ENCODE measurements around the gene FRYL. TPM values are rescaled to one million over a fixed set of nuclear protein-coding genes. Genes with fewer than 3 reads are reported as not detected.

FRYL gene
- total RNA-seq, 1 experiment from 2014 or later, result 53.9 TPM

DNA sequence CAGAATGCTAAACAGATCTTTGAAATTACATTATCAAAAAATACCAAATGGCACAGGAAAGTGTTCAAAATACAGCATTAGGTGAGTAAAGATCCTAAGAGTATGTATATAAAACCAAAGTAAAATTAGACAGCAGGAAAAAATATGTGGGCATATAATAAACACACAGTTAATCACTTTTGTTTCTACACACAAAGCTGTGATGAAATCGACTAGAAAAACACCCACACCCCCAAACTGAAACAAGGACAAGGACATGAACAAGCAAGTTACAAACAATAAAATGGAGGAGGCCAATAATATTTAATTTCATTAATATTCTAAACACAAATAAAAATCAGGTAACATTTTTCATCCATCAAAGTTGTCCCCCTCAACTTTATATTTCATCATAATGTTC lies 143.2 kb downstream of the FRYL start:
- Mint-ChIP-seq H3K4me3 (ENCODE audit: unreplicated experiment) (no peak overlapping the region), H3K27ac (ENCODE audit: low read depth, unreplicated experiment) (no peak overlapping the region), H3K4me1 (ENCODE audit: insufficient read depth, unreplicated experiment) (peaks cover 20% of the 10 kb centered on the region), H3K36me3 (ENCODE audit: insufficient read depth, unreplicated experiment) (peaks cover 4% of the 10 kb centered on the region), H3K27me3 (ENCODE audit: insufficient read depth, unreplicated experiment) (no peaks in the 10 kb centered on the region), H3K9me3 (ENCODE audit: unreplicated experiment) (no peaks in the 10 kb centered on the region)
- ChIA-PET CTCF (interaction anchor here (0.7 kb wide), 1 partner anchor 268 kb away, joined by 3 read pairs; no protein-coding TSS in a partner anchor), POLR2A (interaction anchor here (1.2 to 1.4 kb wide), 2 partner anchors 142 to 307 kb away, joined by 3 to 5 read pairs; partner anchors contain the start of gene FRYL)
- BruUV-seq (replicated peaks), result no TSS peak
- intact Hi-C loops (cut with micrococcal nuclease), result no loop called here
- TF ChIP-seq, protein P1, sequence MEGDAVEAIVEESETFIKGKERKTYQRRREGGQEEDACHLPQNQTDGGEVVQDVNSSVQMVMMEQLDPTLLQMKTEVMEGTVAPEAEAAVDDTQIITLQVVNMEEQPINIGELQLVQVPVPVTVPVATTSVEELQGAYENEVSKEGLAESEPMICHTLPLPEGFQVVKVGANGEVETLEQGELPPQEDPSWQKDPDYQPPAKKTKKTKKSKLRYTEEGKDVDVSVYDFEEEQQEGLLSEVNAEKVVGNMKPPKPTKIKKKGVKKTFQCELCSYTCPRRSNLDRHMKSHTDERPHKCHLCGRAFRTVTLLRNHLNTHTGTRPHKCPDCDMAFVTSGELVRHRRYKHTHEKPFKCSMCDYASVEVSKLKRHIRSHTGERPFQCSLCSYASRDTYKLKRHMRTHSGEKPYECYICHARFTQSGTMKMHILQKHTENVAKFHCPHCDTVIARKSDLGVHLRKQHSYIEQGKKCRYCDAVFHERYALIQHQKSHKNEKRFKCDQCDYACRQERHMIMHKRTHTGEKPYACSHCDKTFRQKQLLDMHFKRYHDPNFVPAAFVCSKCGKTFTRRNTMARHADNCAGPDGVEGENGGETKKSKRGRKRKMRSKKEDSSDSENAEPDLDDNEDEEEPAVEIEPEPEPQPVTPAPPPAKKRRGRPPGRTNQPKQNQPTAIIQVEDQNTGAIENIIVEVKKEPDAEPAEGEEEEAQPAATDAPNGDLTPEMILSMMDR (IDR thresholded peaks at IDR 0.05; ENCODE audit: unreplicated experiment), result no peak
- DNase-seq (ENCODE audit: unreplicated experiment), result no peak

DNA sequence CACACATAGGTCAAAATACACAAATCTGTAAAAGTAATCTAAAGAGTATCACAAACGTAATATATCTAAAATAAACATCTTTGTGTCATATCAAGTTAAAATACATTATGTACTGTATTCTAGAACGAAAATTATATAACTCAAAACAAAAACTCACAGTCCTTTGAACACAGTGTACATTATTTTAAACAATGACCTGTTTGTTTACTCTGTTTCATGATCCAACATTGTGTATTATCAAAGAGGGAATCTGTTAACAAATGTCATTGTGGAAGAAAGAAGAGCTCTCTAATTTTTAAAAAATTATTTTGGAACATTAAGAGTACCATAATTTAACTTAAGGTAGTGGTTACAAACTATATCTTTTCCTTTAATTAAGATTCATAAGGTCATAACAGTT lies 144.1 kb downstream of the FRYL start:
- Mint-ChIP-seq H3K4me3 (ENCODE audit: unreplicated experiment) (no peak overlapping the region), H3K9me3 (ENCODE audit: unreplicated experiment) (no peaks in the 10 kb centered on the region), H3K27ac (ENCODE audit: low read depth, unreplicated experiment) (no peak overlapping the region), H3K4me1 (ENCODE audit: insufficient read depth, unreplicated experiment) (peaks cover 18% of the 10 kb centered on the region), H3K36me3 (ENCODE audit: insufficient read depth, unreplicated experiment) (no peaks in the 10 kb centered on the region), H3K27me3 (ENCODE audit: insufficient read depth, unreplicated experiment) (no peaks in the 10 kb centered on the region)
- intact Hi-C loops (cut with micrococcal nuclease), result no loop called here
- CTCF ChIA-PET, result interaction anchor here (0.7 kb wide), 1 partner anchor 112 kb away, joined by 3 read pairs; no protein-coding TSS in a partner anchor
- POLR2A ChIA-PET, result interaction anchor here (0.7 to 1.6 kb wide), 4 partner anchors 9 to 39 kb away, joined by 3 to 4 read pairs (median 3); no protein-coding TSS in a partner anchor
- BruUV-seq (replicated peaks), result no TSS peak
- no peak for DNase-seq (ENCODE audit: unreplicated experiment)
- TF ChIP-seq, protein P1 (IDR thresholded peaks at IDR 0.05; ENCODE audit: unreplicated experiment), result no peak

DNA sequence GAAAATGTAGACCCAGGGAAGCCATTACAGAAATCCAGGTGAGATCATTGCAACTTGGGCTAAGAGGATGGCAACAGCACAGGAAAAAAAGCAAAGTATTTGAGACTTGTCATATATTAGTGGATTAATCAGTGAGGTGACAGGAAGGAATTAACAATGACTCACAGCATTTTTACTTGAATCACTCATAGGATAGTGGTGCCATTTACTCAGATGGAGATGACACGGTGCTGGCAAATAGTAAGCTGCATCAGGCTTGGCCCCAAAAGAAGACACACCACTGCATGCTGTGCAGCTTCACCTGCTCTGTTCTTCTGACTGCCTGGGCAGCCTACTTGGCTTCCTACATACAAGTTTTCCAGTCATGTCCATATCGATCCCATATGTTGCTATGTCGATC lies 144.8 kb downstream of the FRYL start:
- POLR2A ChIA-PET, result interaction anchor here (0.9 to 1.6 kb wide), 4 partner anchors 10 to 145 kb away, joined by 3 to 4 read pairs (median 3); no protein-coding TSS in a partner anchor
- no peaks in the 10 kb centered on the region for H3K9me3 Mint-ChIP-seq (ENCODE audit: unreplicated experiment)
- intact Hi-C loops (cut with micrococcal nuclease), result no loop called here
- CTCF ChIA-PET, result no interaction called here
- H3K4me1 Mint-ChIP-seq (ENCODE audit: insufficient read depth, unreplicated experiment), result peaks cover 11% of the 10 kb centered on the region
- no TSS peak for BruUV-seq (replicated peaks)
- TF ChIP-seq, protein P1 (IDR thresholded peaks at IDR 0.05; ENCODE audit: unreplicated experiment), result no peak
- H3K4me3 Mint-ChIP-seq (ENCODE audit: unreplicated experiment), result no peak overlapping the region
- no peaks in the 10 kb centered on the region for H3K27me3 Mint-ChIP-seq (ENCODE audit: insufficient read depth, unreplicated experiment)
- no peak overlapping the region for H3K27ac Mint-ChIP-seq (ENCODE audit: low read depth, unreplicated experiment)
- H3K36me3 Mint-ChIP-seq (ENCODE audit: insufficient read depth, unreplicated experiment), result no peaks in the 10 kb centered on the region
- peak; percentile 4 for DNase-seq (ENCODE audit: unreplicated experiment)

DNA sequence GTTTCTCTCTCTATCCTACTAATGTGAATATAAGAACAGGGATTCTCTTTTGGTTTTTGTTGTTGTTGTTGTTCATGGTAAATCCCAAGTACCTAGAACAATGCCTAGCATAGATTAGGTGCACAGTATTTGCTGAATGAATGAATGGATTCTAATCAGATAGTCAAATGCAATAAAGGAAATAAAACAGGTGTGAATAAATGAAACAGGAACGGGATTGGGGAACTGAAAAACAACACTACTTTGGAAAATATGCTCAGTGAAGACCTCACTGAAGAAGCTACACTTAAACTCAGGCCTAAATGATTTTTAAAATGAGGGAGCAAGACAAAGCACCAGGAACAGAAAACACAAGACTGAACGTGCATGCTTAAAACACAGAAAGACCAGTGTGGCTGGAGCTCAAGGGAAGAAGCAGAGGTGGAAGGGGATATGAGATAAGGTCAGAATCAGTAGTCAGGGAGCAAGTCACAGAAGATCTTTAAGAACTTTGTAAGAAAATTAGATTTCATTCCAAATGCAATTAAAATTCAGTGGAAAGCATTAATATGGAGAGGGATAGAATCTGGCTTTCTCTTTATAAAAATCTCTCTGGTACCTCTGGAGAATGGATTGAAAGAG lies 145.3 kb downstream of the FRYL start:
- no peak overlapping the region for H3K4me3 Mint-ChIP-seq (ENCODE audit: unreplicated experiment)

More for the DNA sequence above, 145.3 kb downstream of the FRYL start:
- Mint-ChIP-seq H3K4me1 (ENCODE audit: insufficient read depth, unreplicated experiment) (peaks cover 6% of the 10 kb centered on the region), H3K9me3 (ENCODE audit: unreplicated experiment) (no peaks in the 10 kb centered on the region), H3K27me3 (ENCODE audit: insufficient read depth, unreplicated experiment) (no peaks in the 10 kb centered on the region), H3K27ac (ENCODE audit: low read depth, unreplicated experiment) (no peak overlapping the region), H3K36me3 (ENCODE audit: insufficient read depth, unreplicated experiment) (no peaks in the 10 kb centered on the region)
- intact Hi-C loops (cut with micrococcal nuclease), result no loop called here
- ChIA-PET CTCF (interaction anchor here (0.5 kb wide), 1 partner anchor 180 kb away, joined by 5 read pairs; no protein-coding TSS in a partner anchor), POLR2A (interaction anchor here (0.7 to 1.6 kb wide), 3 partner anchors 11 to 146 kb away, joined by 3 to 4 read pairs (median 3); no protein-coding TSS in a partner anchor)
- no peak for DNase-seq (ENCODE audit: unreplicated experiment)
- no TSS peak for BruUV-seq (replicated peaks)
- TF ChIP-seq, protein P1 (IDR thresholded peaks at IDR 0.05; ENCODE audit: unreplicated experiment), result no peak
